ENCODE measurements around the gene METTL14. TPM values are rescaled to one million over a fixed set of nuclear protein-coding genes. Genes with fewer than 3 reads are reported as not detected.

Gene METTL14
- total and polyA plus RNA-seq, 5 experiments from 2014 or later = 31.7 to 74.8 (median 51.5) TPM

DNA sequence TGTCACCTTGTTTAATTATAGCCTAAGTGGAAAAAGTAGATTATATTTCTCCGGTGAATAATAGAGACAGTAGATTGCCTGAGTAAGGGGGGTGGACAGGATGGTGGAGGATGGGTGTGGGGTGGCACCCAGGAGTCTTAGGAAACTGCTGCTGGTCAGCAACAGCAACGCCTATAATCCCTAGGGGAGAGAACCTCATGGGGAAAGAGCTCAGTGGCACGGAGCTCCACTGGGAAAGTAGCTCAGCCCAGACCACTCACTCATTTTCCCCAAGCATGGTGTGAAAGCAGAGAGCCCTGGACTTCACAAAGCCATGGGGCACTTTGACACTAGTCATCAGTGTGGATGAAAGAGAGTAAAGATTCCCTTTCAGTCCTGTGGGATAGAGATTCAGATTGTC lies 31.1 kb downstream of the METTL14 start:
- no peak for ATAC-seq
- no peak overlapping the region for H3K4me3 Mint-ChIP-seq

GRCh38 chr4:118718511-118719170 lies 33.4 kb downstream of the METTL14 start:
- Mint-ChIP-seq H3K4me3 (no peak overlapping the region), H3K9me3 (no peaks in the 10 kb centered on the region), H3K4me1 (peaks cover 0 to 3% (median 1%) of the 10 kb centered on the region in 4 donors), H3K36me3 (peaks cover 0 to 8% (median 3%) of the 10 kb centered on the region in 3 donors), H3K27me3 (no peaks in the 10 kb centered on the region), H3K27ac (no peak overlapping the region)
- DNase-seq (no peak), ATAC-seq (no peak)
- POLR2A ChIA-PET = no interaction called here

More for the DNA sequence above, 31.1 kb downstream of the METTL14 start:
- Mint-ChIP-seq H3K27ac (no peak overlapping the region), H3K27me3 (no peaks in the 10 kb centered on the region), H3K4me1 (peaks cover 0 to 6% (median 1%) of the 10 kb centered on the region in 4 donors), H3K9me3 (no peaks in the 10 kb centered on the region), H3K36me3 (peaks cover 0 to 16% (median 3%) of the 10 kb centered on the region in 3 donors)
- POLR2A ChIA-PET = no interaction called here
- no peak for DNase-seq

DNA sequence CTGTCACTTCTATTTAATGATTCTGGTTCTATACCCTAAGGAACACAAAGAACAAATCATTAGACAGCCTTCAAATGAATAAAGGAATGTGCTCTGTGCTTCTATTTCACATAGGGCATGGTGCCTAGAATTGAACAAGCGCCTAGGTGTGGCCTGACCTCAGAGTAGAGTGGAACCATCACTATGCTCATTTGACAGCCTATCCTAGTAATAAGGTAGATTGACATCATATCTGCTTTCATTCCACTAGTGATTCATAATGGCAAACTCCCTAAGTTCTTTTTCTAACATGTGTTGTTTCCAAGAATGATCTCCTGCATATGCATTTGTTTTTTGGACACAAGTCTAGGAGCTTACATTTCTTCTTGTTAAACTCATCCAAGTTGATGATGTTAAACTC lies 36.6 kb downstream of the METTL14 start:
- Mint-ChIP-seq H3K27ac (no peak overlapping the region), H3K4me1 (peaks cover 0 to 7% (median 1%) of the 10 kb centered on the region in 4 donors)

GRCh38 chr4:118723369-118723768 lies 38.2 kb downstream of the METTL14 start:
- ATAC-seq = no peak
- POLR2A ChIA-PET = no interaction called here
- no peak for DNase-seq
- H3K27me3 Mint-ChIP-seq = no peaks in the 10 kb centered on the region
- H3K4me3 Mint-ChIP-seq = no peak overlapping the region
- H3K9me3 Mint-ChIP-seq = no peaks in the 10 kb centered on the region
- H3K4me1 Mint-ChIP-seq = peaks cover 0 to 7% (median 1%) of the 10 kb centered on the region in 4 donors
- H3K36me3 Mint-ChIP-seq = peaks cover 0 to 37% (median 26%) of the 10 kb centered on the region in 3 donors
- no peak overlapping the region for H3K27ac Mint-ChIP-seq

More for the DNA sequence above, 36.6 kb downstream of the METTL14 start:
- no peak for ATAC-seq
- no peak for DNase-seq
- Mint-ChIP-seq H3K36me3 (peaks cover 0 to 28% (median 17%) of the 10 kb centered on the region in 3 donors), H3K9me3 (no peaks in the 10 kb centered on the region), H3K27me3 (no peaks in the 10 kb centered on the region), H3K4me3 (no peak overlapping the region)
- POLR2A ChIA-PET = no interaction called here

GRCh38 chr4:118727360-118727759 lies 42.2 kb downstream of the METTL14 start:
- peaks cover 0 to 39% (median 26%) of the 10 kb centered on the region in 3 donors for H3K36me3 Mint-ChIP-seq
- no peaks in the 10 kb centered on the region for H3K9me3 Mint-ChIP-seq
- H3K27ac Mint-ChIP-seq = no peak overlapping the region
- DNase-seq = no peak
- no peaks in the 10 kb centered on the region for H3K27me3 Mint-ChIP-seq
- POLR2A ChIA-PET = no interaction called here
- peaks cover 7 to 19% (median 15%) of the 10 kb centered on the region in 4 donors for H3K4me1 Mint-ChIP-seq
- no peak overlapping the region for H3K4me3 Mint-ChIP-seq
- no peak for ATAC-seq

DNA sequence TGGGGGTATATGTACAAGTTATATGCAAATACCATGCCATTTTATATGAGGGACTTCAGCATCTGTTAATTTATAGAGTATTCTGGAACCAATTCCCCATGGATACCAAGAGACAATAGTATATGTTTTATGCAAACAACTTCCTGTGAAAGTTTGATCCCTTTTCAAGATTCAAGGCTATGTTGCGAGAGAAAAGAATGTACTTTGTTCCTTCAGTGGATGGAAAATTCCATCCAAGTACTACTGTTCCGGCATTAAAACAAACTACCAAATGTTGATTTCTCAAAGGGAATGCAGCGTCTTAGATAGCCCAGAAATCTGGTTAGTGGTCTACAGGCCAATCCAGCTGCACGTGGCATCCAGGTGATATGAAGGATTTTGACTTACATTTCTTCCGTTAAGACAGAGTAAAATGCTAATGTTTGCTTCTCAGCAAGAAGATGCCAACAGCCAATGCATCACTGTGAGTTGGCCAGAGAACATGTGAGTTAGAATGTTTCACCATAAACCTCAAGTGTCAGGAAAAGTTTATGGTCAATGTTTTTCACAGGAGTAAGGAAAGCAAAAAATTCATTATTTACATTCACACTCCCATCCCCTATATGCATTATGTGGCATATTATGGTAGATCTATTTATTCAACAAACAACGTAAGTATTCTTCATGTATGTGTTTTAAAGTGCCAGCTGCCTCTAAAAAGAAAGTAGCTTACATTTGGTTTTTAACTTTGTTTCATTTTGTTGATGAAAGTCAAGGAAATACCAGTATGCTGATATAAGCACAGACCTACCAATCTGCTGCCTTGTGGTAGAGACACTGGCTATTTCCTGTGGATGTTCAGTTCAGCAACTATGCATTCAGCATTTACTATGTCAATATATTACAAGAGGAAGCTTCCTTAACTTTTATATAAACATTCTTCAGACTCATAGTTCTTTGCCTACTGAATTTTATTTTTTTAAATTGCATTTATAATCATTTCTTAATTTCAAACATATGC lies 44.4 kb downstream of the METTL14 start:
- Mint-ChIP-seq H3K27me3 (no peaks in the 10 kb centered on the region), H3K4me3 (peak overlapping the region in 7 of 10 donors; percentile 5 to 56 (median 37)), H3K36me3 (peaks cover 0 to 40% (median 26%) of the 10 kb centered on the region in 3 donors), H3K27ac (peak overlapping the region; percentile 8 to 85 (median 72)), H3K4me1 (peaks cover 3 to 19% (median 15%) of the 10 kb centered on the region in 4 donors), H3K9me3 (no peaks in the 10 kb centered on the region)
- ATAC-seq (peak; percentile 78 to 97), DNase-seq (peak in 3 of 10 donors; percentile 10 to 53 (median 50))
- POLR2A ChIA-PET = interaction anchor here (1.3 kb wide), 1 partner anchor 44 kb away, joined by 6 read pairs; the partner anchor contains the start of gene METTL14

DNA sequence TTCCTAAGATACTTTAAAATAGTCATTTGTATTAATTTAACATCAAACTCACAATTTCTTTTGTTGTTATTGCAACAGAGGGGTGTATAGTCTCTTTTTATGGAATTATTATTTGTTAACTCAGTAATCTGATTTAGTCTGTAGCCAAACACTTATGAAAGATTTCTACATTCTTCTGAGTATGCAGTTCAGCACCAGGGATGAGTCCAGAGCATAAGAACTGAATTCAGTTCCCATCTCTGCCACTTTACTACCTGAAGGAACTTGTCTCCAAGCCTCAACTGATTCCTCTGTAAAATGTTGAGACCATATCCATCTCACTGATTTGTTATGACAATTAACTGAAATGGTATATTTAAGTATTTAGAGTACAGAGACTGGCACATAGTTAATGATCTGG lies 45.5 kb downstream of the METTL14 start:
- DNase-seq (no peak), ATAC-seq (no peak)
- Mint-ChIP-seq H3K9me3 (no peaks in the 10 kb centered on the region), H3K36me3 (peaks cover 0 to 38% (median 21%) of the 10 kb centered on the region in 3 donors), H3K4me3 (no peak overlapping the region), H3K27ac (peak overlapping the region in 7 of 10 donors; percentile 8 to 85 (median 76)), H3K4me1 (peaks cover 3 to 19% (median 15%) of the 10 kb centered on the region in 4 donors), H3K27me3 (no peaks in the 10 kb centered on the region)
- POLR2A ChIA-PET = interaction anchor here (1.3 kb wide), 1 partner anchor 45 kb away, joined by 6 read pairs; the partner anchor contains the start of gene METTL14

DNA sequence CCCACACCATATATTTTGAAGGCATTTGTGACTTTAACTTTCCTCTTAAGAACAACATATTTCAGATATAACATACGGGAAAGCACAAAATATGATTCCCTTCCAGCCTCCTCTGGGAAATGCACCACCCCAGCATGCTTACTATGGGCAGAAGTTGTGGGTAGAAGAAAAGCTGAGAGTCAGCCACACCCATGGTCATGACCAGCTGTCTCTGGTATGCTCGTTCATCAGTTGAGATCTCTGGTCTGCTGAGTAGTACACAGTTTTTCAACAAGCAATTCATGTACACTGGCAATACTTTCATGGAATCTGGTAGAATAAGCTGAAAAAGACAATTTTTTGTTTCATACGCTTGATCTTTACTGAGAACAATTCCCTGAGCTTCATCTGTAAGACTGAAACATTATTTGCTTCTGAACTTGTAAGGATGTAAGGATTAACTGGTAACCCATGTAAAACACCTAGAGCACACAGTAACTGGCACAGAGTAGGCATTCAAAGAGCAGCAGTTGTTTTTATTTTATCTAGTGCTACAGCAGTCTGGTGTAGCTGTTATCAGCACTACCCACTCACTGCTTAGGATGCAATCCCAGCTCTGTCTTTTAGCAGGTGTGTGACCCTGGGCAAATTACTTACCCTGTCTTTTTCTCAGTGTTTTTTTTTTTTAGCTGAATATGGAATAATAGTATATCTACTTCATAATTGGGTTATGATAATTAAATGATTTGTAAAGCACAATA lies 47.6 kb downstream of the METTL14 start:
- DNase-seq (no peak), ATAC-seq (no peak)
- H3K27me3 Mint-ChIP-seq = no peaks in the 10 kb centered on the region
- peaks cover 0 to 38% (median 15%) of the 10 kb centered on the region in 3 donors for H3K36me3 Mint-ChIP-seq
- H3K9me3 Mint-ChIP-seq = no peaks in the 10 kb centered on the region
- POLR2A ChIA-PET = no interaction called here
- H3K4me3 Mint-ChIP-seq = no peak overlapping the region
- H3K4me1 Mint-ChIP-seq = peaks cover 3 to 19% (median 15%) of the 10 kb centered on the region in 4 donors
- H3K27ac Mint-ChIP-seq = peak overlapping the region in 1 of 10 donors; percentile 10

GRCh38 chr4:118734491-118735205 lies 49.5 kb downstream of the METTL14 start:
- Mint-ChIP-seq H3K27ac (peak overlapping the region in 2 of 10 donors; percentile 4 to 68), H3K4me3 (no peak overlapping the region), H3K27me3 (no peaks in the 10 kb centered on the region), H3K36me3 (peaks cover 0 to 54% (median 14%) of the 10 kb centered on the region in 3 donors), H3K9me3 (no peaks in the 10 kb centered on the region), H3K4me1 (peaks cover 3 to 13% (median 10%) of the 10 kb centered on the region in 4 donors)
- no peak for ATAC-seq
- POLR2A ChIA-PET = no interaction called here
- DNase-seq = no peak

GRCh38 chr4:118736900-118737299 lies 51.7 kb downstream of the METTL14 start:
- peaks cover 0 to 61% (median 15%) of the 10 kb centered on the region in 3 donors for H3K36me3 Mint-ChIP-seq
- no peak overlapping the region for H3K27ac Mint-ChIP-seq
- H3K27me3 Mint-ChIP-seq = no peaks in the 10 kb centered on the region
- no peaks in the 10 kb centered on the region for H3K9me3 Mint-ChIP-seq
- no peak for ATAC-seq
- no peak for DNase-seq
- POLR2A ChIA-PET = no interaction called here
- H3K4me1 Mint-ChIP-seq = no peaks in the 10 kb centered on the region
- H3K4me3 Mint-ChIP-seq = no peak overlapping the region

- POLR2A ChIA-PET = no interaction called here
Observed at GRCh38 chr4:118738090-118738489, 52.9 kb downstream of the METTL14 start.

More at GRCh38 chr4:118738090-118738489, 52.9 kb downstream of the METTL14 start:
- Mint-ChIP-seq H3K36me3 (peaks cover 0 to 59% (median 15%) of the 10 kb centered on the region in 3 donors), H3K27ac (no peak overlapping the region), H3K9me3 (no peaks in the 10 kb centered on the region), H3K4me3 (no peak overlapping the region), H3K4me1 (no peaks in the 10 kb centered on the region), H3K27me3 (no peaks in the 10 kb centered on the region)
- no peak for DNase-seq
- ATAC-seq = no peak
